Measurements from ENCODE around the gene HCST.

HCST gene

GRCh38 chr19:35897706-35898451 is 4.5 kb upstream of the HCST start:
- H3K4me1 ChIP-seq (ENCODE audit: control insufficient read depth, low read length) = peaks cover 30% of the 10 kb centered on the region
- peaks cover 64% of the 10 kb centered on the region for H3K79me2 ChIP-seq (ENCODE audit: control insufficient read depth, low read length)
- H3K4me2 ChIP-seq (ENCODE audit: low read length) = peak overlapping the region; percentile 99
- 0 out of 2 replicates have a peak overlapping the region, but pooled peaks have one; percentile 94 for H3K27ac ChIP-seq (ENCODE audit: low read depth, low read length)
- H3K27me3 ChIP-seq (ENCODE audit: control insufficient read depth, low read length) = no peaks in the 10 kb centered on the region
- peaks cover 12% of the 10 kb centered on the region for H3F3A ChIP-seq (ENCODE audit: control insufficient read depth, insufficient read depth)
- TF ChIP-seq CTCF (IDR thresholded peaks at IDR 0.05; ENCODE audit: low read depth, low read length, poor library complexity, severe bottlenecking) (no peak), EZH2phosphoT487 (IDR thresholded peaks at IDR 0.05; ENCODE audit: borderline replicate concordance, low read length) (no peak)
- peaks cover 68% of the 10 kb centered on the region for H3K36me3 ChIP-seq (ENCODE audit: control insufficient read depth, low read length)
- peaks cover 18% of the 10 kb centered on the region for H4K20me1 ChIP-seq (ENCODE audit: control insufficient read depth, insufficient read depth, low read depth, low read length)
- peak overlapping the region; percentile 87 for H3K4me3 ChIP-seq (ENCODE audit: low read length)
- H3K9me3 ChIP-seq (ENCODE audit: control insufficient read depth, insufficient read depth, low read length) = no peaks in the 10 kb centered on the region
- H3K9me2 ChIP-seq (replicated peaks; ENCODE audit: control insufficient read depth, low read length) = no peaks in the 10 kb centered on the region

GRCh38 chr19:35898499-35898809 is 3.9 kb upstream of the HCST start:
- Histone ChIP-seq H3K9me2 (replicated peaks; ENCODE audit: control insufficient read depth, low read length) (no peaks in the 10 kb centered on the region), H3K4me2 (ENCODE audit: low read length) (peak overlapping the region; percentile 99), H4K20me1 (ENCODE audit: control insufficient read depth, insufficient read depth, low read depth, low read length) (peaks cover 18% of the 10 kb centered on the region), H3K4me3 (ENCODE audit: low read length) (peak overlapping the region; percentile 87), H3K79me2 (ENCODE audit: control insufficient read depth, low read length) (peaks cover 67% of the 10 kb centered on the region), H3K4me1 (ENCODE audit: control insufficient read depth, low read length) (peaks cover 36% of the 10 kb centered on the region), H3K9me3 (ENCODE audit: control insufficient read depth, insufficient read depth, low read length) (no peaks in the 10 kb centered on the region), H3F3A (ENCODE audit: control insufficient read depth, insufficient read depth) (peaks cover 11% of the 10 kb centered on the region), H3K36me3 (ENCODE audit: control insufficient read depth, low read length) (peaks cover 62% of the 10 kb centered on the region), H3K27me3 (ENCODE audit: control insufficient read depth, low read length) (no peaks in the 10 kb centered on the region), H3K27ac (ENCODE audit: low read depth, low read length) (peak overlapping the region; percentile 94)
- no peak for TF ChIP-seq EZH2phosphoT487 (IDR thresholded peaks at IDR 0.05; ENCODE audit: borderline replicate concordance, low read length)
- TF ChIP-seq CTCF (IDR thresholded peaks at IDR 0.05; ENCODE audit: low read depth, low read length, poor library complexity, severe bottlenecking) = no peak

GRCh38 chr19:35899547-35900214 is 2.6 kb upstream of the HCST start:
- peaks cover 47% of the 10 kb centered on the region for H3K4me1 ChIP-seq (ENCODE audit: control insufficient read depth, low read length)
- no peaks in the 10 kb centered on the region for H3K9me3 ChIP-seq (ENCODE audit: control insufficient read depth, insufficient read depth, low read length)
- H3K36me3 ChIP-seq (ENCODE audit: control insufficient read depth, low read length) = peaks cover 50% of the 10 kb centered on the region
- H3K27me3 ChIP-seq (ENCODE audit: control insufficient read depth, low read length) = no peaks in the 10 kb centered on the region
- H3K9me2 ChIP-seq (replicated peaks; ENCODE audit: control insufficient read depth, low read length) = no peaks in the 10 kb centered on the region
- H4K20me1 ChIP-seq (ENCODE audit: control insufficient read depth, insufficient read depth, low read depth, low read length) = peaks cover 18% of the 10 kb centered on the region
- H3F3A ChIP-seq (ENCODE audit: control insufficient read depth, insufficient read depth) = peaks cover 18% of the 10 kb centered on the region
- peak overlapping the region; percentile 94 for H3K27ac ChIP-seq (ENCODE audit: low read depth, low read length)
- H3K4me2 ChIP-seq (ENCODE audit: low read length) = peak overlapping the region; percentile 99
- peaks cover 64% of the 10 kb centered on the region for H3K79me2 ChIP-seq (ENCODE audit: control insufficient read depth, low read length)
- TF ChIP-seq EZH2phosphoT487 (IDR thresholded peaks at IDR 0.05; ENCODE audit: borderline replicate concordance, low read length) (no peak), CTCF (IDR thresholded peaks at IDR 0.05; ENCODE audit: low read depth, low read length, poor library complexity, severe bottlenecking) (no peak)
- peak overlapping the region; percentile 87 for H3K4me3 ChIP-seq (ENCODE audit: low read length)

Data from DOHH2 (cell line).